MM.1S (cell line): ENCODE results near the gene TMEM259.

Experiments used
- EZH2 ChIP-seq: fragments of 300-600 bp; sonication (generic); optimal IDR thresholded peaks from 2 replicates; pipeline ENCODE3; 2017; ENCODE audit warnings: low read depth, mild to moderate bottlenecking, antibody characterized with exemption, low read length, mixed read lengths
- TF ChIP-seq, protein P1 (sequence below): fragments of 300-600 bp; sonication (generic); IDR thresholded peaks from 2 replicates; pipeline ENCODE4 v1.5.1; 2016; ENCODE audit warnings: antibody characterized with exemption, low read length, mixed read lengths

DNA sequence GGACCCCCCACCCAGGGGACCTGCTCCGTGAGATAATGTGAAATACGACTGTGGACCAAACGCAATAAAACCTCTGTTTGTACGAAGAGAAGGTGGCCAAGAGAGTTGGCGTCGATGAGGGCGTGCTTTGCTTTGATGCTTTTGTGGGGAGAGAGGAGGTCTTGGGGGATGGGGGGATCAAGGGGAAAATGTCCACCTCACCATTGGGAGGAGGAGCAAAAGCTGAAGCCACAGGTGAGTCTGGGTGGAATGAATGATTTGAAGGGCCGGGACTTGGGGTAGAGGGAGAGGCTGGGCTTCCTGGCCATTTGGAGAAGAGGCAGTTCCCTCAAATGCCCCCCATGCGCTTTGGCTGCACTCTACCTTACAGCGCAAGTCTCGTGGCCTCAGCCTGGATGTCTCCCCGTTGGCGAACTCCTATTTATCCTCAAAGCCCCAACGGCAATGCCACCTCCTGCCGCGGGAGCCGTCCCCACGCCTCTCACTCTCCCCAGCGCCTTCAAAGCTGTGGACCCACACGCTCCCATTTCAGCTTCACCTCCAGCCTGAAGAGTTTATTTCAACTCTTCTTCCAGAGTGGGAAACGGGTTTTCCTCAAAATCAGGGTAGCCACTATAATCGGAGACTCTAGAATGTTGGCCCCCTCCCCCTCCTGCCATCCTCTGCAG is 18.2 kb upstream of the TMEM259 start:
- TF ChIP-seq, protein P1, sequence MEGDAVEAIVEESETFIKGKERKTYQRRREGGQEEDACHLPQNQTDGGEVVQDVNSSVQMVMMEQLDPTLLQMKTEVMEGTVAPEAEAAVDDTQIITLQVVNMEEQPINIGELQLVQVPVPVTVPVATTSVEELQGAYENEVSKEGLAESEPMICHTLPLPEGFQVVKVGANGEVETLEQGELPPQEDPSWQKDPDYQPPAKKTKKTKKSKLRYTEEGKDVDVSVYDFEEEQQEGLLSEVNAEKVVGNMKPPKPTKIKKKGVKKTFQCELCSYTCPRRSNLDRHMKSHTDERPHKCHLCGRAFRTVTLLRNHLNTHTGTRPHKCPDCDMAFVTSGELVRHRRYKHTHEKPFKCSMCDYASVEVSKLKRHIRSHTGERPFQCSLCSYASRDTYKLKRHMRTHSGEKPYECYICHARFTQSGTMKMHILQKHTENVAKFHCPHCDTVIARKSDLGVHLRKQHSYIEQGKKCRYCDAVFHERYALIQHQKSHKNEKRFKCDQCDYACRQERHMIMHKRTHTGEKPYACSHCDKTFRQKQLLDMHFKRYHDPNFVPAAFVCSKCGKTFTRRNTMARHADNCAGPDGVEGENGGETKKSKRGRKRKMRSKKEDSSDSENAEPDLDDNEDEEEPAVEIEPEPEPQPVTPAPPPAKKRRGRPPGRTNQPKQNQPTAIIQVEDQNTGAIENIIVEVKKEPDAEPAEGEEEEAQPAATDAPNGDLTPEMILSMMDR, result no peak; the same call in 1 of the 2 replicates
- TF ChIP-seq EZH2, result no peak
